Mesodermal cell (in vitro differentiated cells): Measurements from ENCODE around the gene NRDE2.

Experiments
- H3K27ac ChIP-seq: 2 replicates; pipeline ENCODE4 v1.7.0; 2013; ENCODE audit warnings: mild to moderate bottlenecking, low read depth, low read length, moderate library complexity; ENCODE audit not compliant: severe bottlenecking
- H3K36me3 ChIP-seq: 2 replicates; pipeline ENCODE4 v1.7.1; 2013; ENCODE audit warnings: mild to moderate bottlenecking, low read length, moderate library complexity; ENCODE audit not compliant: control insufficient read depth, insufficient read depth
- H3K4me1 ChIP-seq: one replicate; pipeline ENCODE4 v1.7.1; 2013; ENCODE audit warnings: mild to moderate bottlenecking, low read length; ENCODE audit not compliant: insufficient read depth, control insufficient read depth, poor library complexity, severe bottlenecking
- H3K4me3 ChIP-seq: 2 replicates; pipeline ENCODE4 v1.7.0; 2013; ENCODE audit warnings: low read length, control low read depth, mild to moderate bottlenecking; ENCODE audit not compliant: insufficient read depth, poor library complexity, severe bottlenecking; ENCODE audit errors: extremely low read depth
- H3K9me3 ChIP-seq: 2 replicates; pipeline ENCODE4 v1.7.1; 2013; ENCODE audit warnings: mild to moderate bottlenecking, low read length, moderate library complexity; ENCODE audit not compliant: control insufficient read depth
- WGBS, 2 experiments: methylation state at CpG; one replicate each; pipeline ENCODE4 v1.1.5; 2013; ENCODE audit warnings: missing lambda C conversion rate in 2 of 2; ENCODE audit not compliant: insufficient coverage in 2 of 2; 5-methylcytosine and 5-hydroxymethylcytosine counted together

Gene NRDE2

DNA sequence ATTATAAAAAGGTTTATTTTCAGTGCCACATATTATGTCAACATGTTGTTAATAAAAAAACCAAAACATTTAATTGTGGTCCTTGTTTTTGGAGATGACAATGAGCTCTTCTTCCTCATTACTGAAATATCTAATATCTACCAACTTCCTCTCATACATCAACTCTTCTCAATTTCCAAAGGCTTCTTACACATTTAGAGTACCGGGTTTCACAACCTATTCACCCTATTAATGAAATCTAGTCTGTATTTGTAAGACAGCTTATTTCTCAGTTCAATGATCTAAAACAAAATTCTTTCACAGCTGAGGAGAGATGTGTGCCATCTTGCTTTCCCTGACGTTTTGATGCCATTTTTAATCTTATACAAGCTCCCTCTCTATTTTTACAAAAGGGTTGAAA is 14.5 kb downstream of the NRDE2 start:
- Histone ChIP-seq H3K36me3 (peaks cover 37% of the 10 kb centered on the region), H3K4me1 (no peaks in the 10 kb centered on the region), H3K27ac (no peak overlapping the region), H3K4me3 (no peak overlapping the region), H3K9me3 (no peaks in the 10 kb centered on the region)
- no CpG with 5 or more reads among the region's 2 CpGs for WGBS, 2 experiments

- H3K4me3 ChIP-seq = no peak overlapping the region
- 97% methylated on average over 6 to 7 of the region's 7 CpGs for WGBS, 2 experiments
- no peaks in the 10 kb centered on the region for H3K4me1 ChIP-seq
- no peak overlapping the region for H3K27ac ChIP-seq
- peaks cover 60% of the 10 kb centered on the region for H3K36me3 ChIP-seq
- no peaks in the 10 kb centered on the region for H3K9me3 ChIP-seq
These were observed 23.2 kb downstream of the NRDE2 start for GRCh38 chr14:90308561-90308960.

DNA sequence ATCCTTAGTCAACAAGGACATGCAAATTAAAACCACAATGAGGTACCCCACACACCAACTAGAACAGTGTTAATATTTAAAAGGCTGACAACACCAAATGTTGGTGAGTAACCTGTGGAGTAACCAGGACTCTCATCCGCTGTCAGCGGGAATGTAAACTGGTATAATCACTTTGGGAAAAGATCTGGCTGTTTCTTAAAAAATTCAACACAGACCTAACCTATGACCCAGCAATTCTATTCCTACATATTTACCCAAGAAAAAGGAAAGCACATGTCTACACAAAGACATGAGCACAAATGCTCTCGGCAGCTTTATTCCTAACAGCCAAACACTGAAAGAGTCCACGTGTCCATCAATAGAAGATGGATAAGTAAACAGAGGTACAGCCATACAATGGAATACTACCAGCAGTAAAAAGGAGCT is 26.6 kb downstream of the NRDE2 start:
- Histone ChIP-seq H3K27ac (no peak overlapping the region), H3K4me3 (no peak overlapping the region), H3K36me3 (peaks cover 45% of the 10 kb centered on the region), H3K4me1 (no peaks in the 10 kb centered on the region), H3K9me3 (no peaks in the 10 kb centered on the region)
- WGBS, 2 experiments = 92% methylated on average over 2 of the region's 4 CpGs

DNA sequence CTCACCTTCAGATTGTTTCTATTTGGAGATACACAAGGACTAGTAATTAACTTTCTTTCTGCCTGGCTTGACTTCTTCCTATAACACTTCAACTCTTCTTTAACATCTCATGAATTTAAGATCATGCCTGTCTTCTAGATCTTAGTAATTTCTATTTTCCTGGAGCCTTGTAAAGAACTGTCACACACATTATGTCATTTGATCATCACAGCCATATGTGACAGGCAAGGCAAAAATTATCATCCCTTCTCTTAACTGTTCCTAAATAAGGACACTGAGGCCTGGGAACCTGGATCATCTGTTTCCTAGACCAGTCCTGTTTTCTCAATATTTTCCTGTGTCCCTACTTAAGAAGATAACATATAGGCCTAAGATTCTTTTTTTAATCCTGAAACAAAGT is 27.2 kb downstream of the NRDE2 start:
- H3K4me3 ChIP-seq = no peak overlapping the region
- H3K27ac ChIP-seq = no peak overlapping the region
- H3K9me3 ChIP-seq = no peaks in the 10 kb centered on the region
- no peaks in the 10 kb centered on the region for H3K4me1 ChIP-seq
- peaks cover 40% of the 10 kb centered on the region for H3K36me3 ChIP-seq

DNA sequence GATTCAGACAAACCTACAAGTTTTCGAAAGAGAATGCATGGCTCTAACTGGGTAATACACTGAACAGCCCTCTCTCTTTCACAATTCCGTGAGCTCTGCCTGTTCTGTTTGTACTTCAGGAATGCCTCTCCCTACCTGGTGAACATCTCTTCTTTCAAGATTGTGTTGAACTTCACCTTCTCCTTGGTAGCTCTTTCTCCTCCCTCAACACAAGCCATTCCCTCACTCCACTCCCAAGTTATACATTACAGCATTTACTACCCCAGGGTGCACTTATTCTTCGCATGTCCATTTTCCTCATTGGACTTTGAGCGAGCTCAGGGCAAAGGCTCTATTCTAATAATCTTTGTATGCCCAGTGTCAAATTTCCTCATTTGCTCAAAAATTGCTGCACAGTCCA is 28.3 kb downstream of the NRDE2 start:
- peaks cover 31% of the 10 kb centered on the region for H3K36me3 ChIP-seq
- no peak overlapping the region for H3K4me3 ChIP-seq
- WGBS, 2 experiments = 91 to 96% methylated on average over 4 of the region's 4 CpGs
- no peak overlapping the region for H3K27ac ChIP-seq
- no peaks in the 10 kb centered on the region for H3K9me3 ChIP-seq
- H3K4me1 ChIP-seq = no peaks in the 10 kb centered on the region

DNA sequence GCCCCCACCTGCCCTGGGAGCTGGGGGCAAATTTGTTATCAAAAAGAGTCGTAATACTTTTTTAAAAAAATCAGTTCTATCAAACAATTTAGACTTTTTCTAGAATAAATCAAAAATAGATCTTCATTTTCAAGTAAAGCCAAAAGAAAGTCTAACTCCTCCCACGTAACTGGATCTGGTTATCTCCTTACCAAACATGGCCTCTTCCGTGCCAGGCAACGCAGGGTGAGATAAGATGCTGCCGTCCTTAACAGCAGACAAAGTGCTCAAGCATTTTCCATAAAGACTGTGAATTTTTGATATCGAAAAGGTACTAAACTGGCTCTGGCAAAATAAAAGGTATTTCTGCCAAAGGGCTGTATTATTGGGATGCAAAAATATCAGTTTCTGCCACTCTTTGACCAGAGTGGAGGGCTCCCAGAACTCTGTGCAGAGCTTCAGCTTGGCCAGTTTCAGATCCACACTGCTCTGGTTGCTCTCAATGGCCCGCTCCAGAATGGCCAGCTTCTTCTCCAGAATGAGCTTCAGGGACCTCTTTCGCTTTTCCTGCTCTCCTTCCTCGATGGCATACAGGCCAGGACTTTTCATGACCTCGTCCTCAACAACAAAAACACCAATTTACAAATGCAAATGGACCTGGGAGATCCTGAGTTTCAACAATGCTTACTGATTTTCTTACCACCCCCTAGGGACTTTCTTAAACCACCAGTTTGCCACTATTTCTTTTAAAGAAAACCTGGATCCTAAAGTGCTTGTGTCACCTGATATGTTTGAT is 29.0 kb downstream of the NRDE2 start:
- Histone ChIP-seq H3K36me3 (peaks cover 30% of the 10 kb centered on the region), H3K27ac (no peak overlapping the region), H3K4me1 (no peaks in the 10 kb centered on the region), H3K4me3 (no peak overlapping the region), H3K9me3 (no peaks in the 10 kb centered on the region)
- WGBS, 2 experiments = 68 to 77% methylated on average over 9 of the region's 10 CpGs

- Histone ChIP-seq H3K36me3 (peaks cover 30% of the 10 kb centered on the region), H3K9me3 (no peaks in the 10 kb centered on the region), H3K27ac (no peak overlapping the region), H3K4me1 (no peaks in the 10 kb centered on the region), H3K4me3 (no peak overlapping the region)
- 94 to 97% methylated on average over 4 of the region's 5 CpGs for WGBS, 2 experiments
These were observed 30.1 kb downstream of the NRDE2 start for GRCh38 chr14:90301668-90302090.

- Histone ChIP-seq H3K4me3 (no peak overlapping the region), H3K36me3 (peaks cover 26% of the 10 kb centered on the region), H3K4me1 (no peaks in the 10 kb centered on the region), H3K27ac (no peak overlapping the region), H3K9me3 (no peaks in the 10 kb centered on the region)
- whole genome bisulfite sequencing, 2 experiments = 81 to 100% methylated on average over 5 of the region's 6 CpGs
These were observed 30.6 kb downstream of the NRDE2 start for GRCh38 chr14:90301122-90301521.

DNA sequence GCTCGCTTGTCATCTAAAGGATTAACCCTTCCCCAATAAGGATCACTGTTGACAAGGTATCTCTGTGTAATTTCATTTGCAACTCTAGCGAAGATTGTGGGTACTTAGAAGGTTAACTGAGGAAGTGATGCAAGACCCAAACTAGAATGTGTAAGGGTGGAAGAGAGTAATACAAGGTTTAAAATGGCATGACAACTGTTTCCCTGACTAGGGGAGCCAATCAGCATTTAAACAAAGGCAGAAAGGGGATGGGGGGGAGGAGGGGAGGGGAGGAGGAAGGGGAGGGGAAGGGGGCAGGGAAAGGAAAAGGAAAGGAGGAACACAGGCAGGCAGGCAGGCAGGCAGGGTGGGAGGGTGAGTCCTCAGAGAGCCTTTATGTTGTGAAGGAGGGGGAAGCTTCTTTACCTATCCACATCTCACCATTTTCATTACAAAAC is 31.1 kb downstream of the NRDE2 start:
- no peak overlapping the region for H3K4me3 ChIP-seq
- H3K4me1 ChIP-seq = no peaks in the 10 kb centered on the region
- no peaks in the 10 kb centered on the region for H3K9me3 ChIP-seq
- whole genome bisulfite sequencing, 2 experiments = 91 to 100% methylated on average over 1 of the region's 2 CpGs
- H3K36me3 ChIP-seq = peaks cover 25% of the 10 kb centered on the region
- H3K27ac ChIP-seq = no peak overlapping the region

DNA sequence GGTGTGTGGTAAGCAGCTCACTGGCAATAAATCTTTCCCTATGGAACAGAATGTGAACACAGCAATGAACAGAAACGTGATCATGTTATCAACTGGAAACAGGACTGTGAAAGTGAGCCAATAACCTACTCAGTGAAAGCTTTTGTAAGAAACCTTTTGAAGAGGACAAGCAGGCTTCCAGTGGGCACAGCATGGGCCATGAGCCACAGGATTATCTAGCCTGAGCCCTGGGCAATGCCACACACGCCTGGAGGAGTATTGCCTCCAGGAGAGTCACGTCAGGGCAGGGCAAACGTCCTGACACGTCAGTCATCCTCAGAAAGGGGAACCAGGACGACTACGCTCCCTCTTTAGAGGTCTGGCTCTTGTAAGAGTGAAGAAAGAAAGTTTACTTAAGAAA is 32.3 kb downstream of the NRDE2 start:
- WGBS, 2 experiments = 85% methylated on average over 7 of the region's 7 CpGs
- Histone ChIP-seq H3K4me3 (no peak overlapping the region), H3K36me3 (peaks cover 26% of the 10 kb centered on the region), H3K27ac (no peak overlapping the region), H3K4me1 (no peaks in the 10 kb centered on the region), H3K9me3 (no peaks in the 10 kb centered on the region)

DNA sequence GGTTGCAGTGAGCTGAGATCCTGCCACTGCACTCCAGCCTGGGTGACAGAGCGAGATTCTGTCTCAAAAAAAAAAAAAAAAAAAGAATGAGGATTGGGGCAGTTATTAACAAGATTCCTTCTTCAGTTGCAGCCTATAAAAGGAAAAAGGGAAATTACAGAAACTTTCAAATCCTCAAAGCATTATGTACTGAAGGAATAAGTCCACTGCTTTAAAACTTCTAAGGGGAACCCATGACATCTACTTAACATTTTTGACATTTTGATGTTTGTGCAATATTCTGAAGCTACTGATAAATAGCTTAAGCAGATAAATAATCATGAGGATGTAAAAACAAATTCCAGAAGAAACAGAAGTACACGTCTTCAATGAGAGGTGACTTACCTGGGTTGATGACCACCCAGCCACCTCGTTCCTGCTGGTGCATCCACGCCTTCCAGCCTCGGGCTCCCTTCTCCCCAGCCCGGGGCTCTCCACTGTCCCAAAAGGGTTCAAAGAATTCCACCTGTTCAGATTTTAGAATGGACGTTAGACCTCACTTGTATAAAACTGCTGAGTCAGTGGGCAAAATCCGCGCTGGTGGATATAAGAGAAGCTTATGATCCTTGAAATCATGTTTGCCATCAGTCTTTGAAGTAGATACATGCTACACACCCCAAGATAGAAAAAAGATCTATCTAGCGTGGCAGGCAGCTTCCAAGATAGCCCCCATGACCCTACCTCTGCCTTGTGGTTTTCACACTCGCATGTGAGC is 33.7 kb downstream of the NRDE2 start:
- Histone ChIP-seq H3K36me3 (peaks cover 23% of the 10 kb centered on the region), H3K4me1 (no peaks in the 10 kb centered on the region), H3K4me3 (no peak overlapping the region), H3K27ac (no peak overlapping the region), H3K9me3 (no peaks in the 10 kb centered on the region)
- WGBS, 2 experiments = 99 to 100% methylated on average over 6 to 7 of the region's 11 CpGs
